ENCODE results near the gene IGF2.

IGF2 gene

DNA sequence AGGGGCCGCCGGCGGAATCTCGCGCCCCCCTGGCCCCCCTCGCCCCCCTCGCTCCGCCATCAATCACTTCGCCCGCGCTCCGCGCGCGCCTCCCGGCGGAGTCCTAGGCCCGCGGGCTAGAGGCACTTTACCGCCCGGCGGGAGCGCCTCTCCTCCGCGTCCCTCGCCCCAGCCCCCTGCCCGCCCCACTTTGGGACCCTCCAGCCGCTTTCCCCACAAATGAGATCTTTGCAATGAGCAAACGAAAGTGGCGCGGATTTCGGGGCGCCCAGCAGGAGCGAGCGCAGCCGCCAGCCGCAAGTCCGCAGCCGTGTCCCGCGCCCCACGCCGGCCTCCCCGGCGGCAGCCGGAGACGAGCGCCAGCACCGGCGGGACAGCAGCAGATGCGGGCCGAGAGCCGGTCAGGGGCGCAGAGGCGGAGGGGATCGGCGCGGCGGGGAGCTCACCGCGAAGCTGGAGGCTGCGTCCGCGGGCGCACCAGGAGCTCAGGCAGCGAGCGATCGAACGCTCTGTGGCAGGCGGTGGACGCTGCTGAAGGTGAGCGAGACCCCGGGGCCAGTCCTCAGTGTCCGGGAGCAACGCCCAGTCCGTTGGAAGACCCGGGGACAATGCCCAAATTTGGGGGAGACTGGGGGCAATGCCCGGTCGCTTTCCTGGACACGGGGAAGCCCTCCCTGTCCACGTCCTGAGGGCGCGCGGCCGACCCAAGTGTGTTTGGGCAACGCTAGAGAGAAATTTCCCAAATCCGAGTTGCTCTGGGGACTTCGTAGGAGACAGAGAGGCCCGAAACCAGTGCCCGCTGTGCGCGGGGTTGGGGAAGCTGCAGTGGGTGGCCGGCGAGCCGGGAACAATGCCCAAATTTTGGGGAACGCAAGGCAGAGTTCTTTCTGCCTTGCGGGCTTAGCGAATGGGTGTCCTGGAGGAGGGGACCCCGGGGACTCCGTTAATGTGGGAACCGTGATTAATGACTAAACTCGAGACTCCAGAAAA, 1.5 kb upstream of the IGF2 start:
- Histone ChIP-seq H3K4me2 (ENCODE audit: low read length) (no peak overlapping the region), H2AFZ (no peak overlapping the region), H3K4me3 (ENCODE audit: low read depth, low read length) (no peak overlapping the region), H3K27ac (no peak overlapping the region), H3K4me1 (no peaks in the 10 kb centered on the region), H3K36me3 (ENCODE audit: control insufficient read depth, insufficient read depth, low read length) (no peaks in the 10 kb centered on the region), H3K27me3 (ENCODE audit: control insufficient read depth, insufficient read depth, low read length) (no peaks in the 10 kb centered on the region), H3K79me2 (no peaks in the 10 kb centered on the region), H3K9me3 (ENCODE audit: control insufficient read depth, low read length) (no peaks in the 10 kb centered on the region), H3K9ac (no peak overlapping the region)
- TF ChIP-seq, protein P1, sequence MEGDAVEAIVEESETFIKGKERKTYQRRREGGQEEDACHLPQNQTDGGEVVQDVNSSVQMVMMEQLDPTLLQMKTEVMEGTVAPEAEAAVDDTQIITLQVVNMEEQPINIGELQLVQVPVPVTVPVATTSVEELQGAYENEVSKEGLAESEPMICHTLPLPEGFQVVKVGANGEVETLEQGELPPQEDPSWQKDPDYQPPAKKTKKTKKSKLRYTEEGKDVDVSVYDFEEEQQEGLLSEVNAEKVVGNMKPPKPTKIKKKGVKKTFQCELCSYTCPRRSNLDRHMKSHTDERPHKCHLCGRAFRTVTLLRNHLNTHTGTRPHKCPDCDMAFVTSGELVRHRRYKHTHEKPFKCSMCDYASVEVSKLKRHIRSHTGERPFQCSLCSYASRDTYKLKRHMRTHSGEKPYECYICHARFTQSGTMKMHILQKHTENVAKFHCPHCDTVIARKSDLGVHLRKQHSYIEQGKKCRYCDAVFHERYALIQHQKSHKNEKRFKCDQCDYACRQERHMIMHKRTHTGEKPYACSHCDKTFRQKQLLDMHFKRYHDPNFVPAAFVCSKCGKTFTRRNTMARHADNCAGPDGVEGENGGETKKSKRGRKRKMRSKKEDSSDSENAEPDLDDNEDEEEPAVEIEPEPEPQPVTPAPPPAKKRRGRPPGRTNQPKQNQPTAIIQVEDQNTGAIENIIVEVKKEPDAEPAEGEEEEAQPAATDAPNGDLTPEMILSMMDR (IDR thresholded peaks at IDR 0.05): no peak

DNA sequence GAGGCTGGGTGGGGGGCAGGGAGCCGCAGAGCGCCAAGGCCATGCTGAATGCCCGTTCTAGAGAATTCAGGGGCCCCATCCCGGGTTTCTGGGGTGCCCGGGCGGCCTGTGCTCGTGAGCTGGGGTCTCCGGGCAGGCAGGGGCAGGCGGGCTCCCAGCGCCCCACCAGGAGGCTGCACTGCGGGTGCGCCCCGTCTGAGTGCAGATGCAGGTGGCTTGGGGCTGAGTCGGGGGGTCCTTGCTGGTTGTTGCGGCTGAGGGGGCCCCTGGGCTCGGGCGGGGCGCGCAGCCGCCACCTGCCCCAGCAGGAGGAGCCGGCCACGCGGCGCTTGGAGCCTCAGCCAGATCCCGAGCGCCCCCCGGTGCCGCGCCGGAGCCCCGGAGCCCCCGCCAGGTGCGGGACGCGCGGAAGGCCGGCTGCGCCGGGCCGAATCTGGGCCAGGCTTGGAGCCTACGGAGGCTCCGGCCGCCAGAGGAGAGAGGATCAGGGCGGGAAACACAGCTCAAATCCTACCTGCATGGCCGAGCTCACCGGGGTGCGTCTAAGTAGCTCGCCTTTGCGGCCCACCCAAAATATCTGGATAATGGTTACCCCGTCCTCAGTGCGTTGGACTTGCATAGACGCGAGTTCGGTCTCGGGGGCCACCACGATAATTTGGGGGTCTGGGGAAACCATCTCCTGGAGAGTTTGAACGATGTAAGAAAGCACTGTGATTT, 590 bp upstream of the IGF2 start:
- no peak overlapping the region for H3K4me3 ChIP-seq (ENCODE audit: low read depth, low read length)

DNA sequence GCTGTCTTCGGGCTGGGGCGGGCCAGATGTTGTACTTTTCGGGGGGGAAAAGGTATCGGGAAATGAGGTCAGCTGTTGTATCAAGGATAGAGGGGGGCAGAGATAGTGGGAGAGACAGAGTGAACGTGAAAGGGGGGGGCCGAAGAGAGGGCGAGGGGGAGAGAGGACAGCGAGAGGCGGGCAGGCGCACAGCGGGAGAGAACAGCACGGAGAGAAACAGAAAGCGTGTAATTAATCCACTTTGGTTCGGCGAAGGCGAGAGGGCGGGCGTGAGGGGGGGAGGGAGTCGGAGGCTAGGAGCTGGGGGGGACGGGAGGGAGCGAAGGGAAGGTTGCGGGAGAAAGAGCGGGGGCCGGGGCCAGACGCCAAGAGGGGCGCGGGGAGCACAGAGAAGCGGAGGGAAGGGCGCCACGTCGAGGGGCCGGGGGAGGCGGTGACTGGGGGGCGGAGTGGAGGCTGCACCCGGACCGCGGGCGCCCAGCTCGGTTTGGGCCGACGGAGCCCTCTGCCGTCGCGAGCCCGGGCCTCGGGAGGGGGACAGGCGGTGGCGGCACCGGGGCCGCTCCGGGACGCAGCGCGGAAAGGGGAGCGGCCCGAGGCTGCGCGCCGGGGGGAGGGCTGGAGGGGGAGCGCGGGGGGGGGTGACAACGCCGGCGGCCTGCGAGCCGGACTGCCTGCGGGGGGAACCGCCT, 612 bp downstream of the IGF2 start:
- no peak overlapping the region for H3K27ac ChIP-seq
- TF ChIP-seq, protein P1 (IDR thresholded peaks at IDR 0.05): no peak
- H3K4me1 ChIP-seq: no peaks in the 10 kb centered on the region
- no peaks in the 10 kb centered on the region for H3K9me3 ChIP-seq (ENCODE audit: control insufficient read depth, low read length)
- H3K79me2 ChIP-seq: no peaks in the 10 kb centered on the region
- no peak overlapping the region for H2AFZ ChIP-seq
- no peak overlapping the region for H3K9ac ChIP-seq
- no peaks in the 10 kb centered on the region for H3K36me3 ChIP-seq (ENCODE audit: control insufficient read depth, insufficient read depth, low read length)
- peak overlapping the region; percentile 27 for H3K4me3 ChIP-seq (ENCODE audit: low read depth, low read length)
- H3K4me2 ChIP-seq (ENCODE audit: low read length): peak overlapping the region; percentile 38
- no peaks in the 10 kb centered on the region for H3K27me3 ChIP-seq (ENCODE audit: control insufficient read depth, insufficient read depth, low read length)

More for the DNA sequence above, 590 bp upstream of the IGF2 start:
- no peak overlapping the region for H3K27ac ChIP-seq
- TF ChIP-seq, protein P1 (IDR thresholded peaks at IDR 0.05): no peak
- H3K27me3 ChIP-seq (ENCODE audit: control insufficient read depth, insufficient read depth, low read length): no peaks in the 10 kb centered on the region
- no peaks in the 10 kb centered on the region for H3K9me3 ChIP-seq (ENCODE audit: control insufficient read depth, low read length)
- no peak overlapping the region for H3K4me2 ChIP-seq (ENCODE audit: low read length)
- no peaks in the 10 kb centered on the region for H3K79me2 ChIP-seq
- no peaks in the 10 kb centered on the region for H3K4me1 ChIP-seq
- H2AFZ ChIP-seq: no peak overlapping the region
- no peak overlapping the region for H3K9ac ChIP-seq
- no peaks in the 10 kb centered on the region for H3K36me3 ChIP-seq (ENCODE audit: control insufficient read depth, insufficient read depth, low read length)

DNA sequence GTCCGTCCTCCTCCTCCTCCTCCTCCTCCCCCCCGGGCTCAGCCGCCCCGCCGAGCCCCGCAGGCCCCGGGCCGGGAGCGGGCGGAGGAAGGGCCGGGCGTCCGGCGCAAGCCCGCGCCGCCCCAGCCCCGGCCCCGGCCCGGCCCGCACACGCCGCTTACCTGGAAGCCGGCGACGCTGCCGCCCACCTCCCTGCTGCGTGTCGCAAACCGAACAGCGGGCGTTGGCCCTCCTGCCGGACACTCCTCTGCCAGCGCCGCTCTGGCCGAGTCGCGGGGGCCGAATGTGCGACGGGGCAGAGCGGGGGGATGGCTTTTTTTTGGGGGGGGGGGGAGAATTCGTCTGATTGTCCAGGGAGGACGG, 1.1 kb downstream of the IGF2 start:
- Histone ChIP-seq H3K27me3 (ENCODE audit: control insufficient read depth, insufficient read depth, low read length) (no peaks in the 10 kb centered on the region), H3K79me2 (no peaks in the 10 kb centered on the region), H3K4me2 (ENCODE audit: low read length) (peak overlapping the region; percentile 38), H3K4me1 (no peaks in the 10 kb centered on the region), H3K9me3 (ENCODE audit: control insufficient read depth, low read length) (no peaks in the 10 kb centered on the region), H3K9ac (no peak overlapping the region), H3K4me3 (ENCODE audit: low read depth, low read length) (peak overlapping the region; percentile 27), H3K27ac (no peak overlapping the region), H2AFZ (no peak overlapping the region), H3K36me3 (ENCODE audit: control insufficient read depth, insufficient read depth, low read length) (no peaks in the 10 kb centered on the region)
- TF ChIP-seq, protein P1 (IDR thresholded peaks at IDR 0.05): no peak

Data from parathyroid adenoma (tissue), 2 donors.